Neural progenitor cell (in vitro differentiated cells): ENCODE measurements around the gene CRY2.

ENCODE experiments used
- CTCF ChIP-seq: fragments of 200-600 bp; sonication (generic); IDR thresholded peaks from 2 replicates; pipeline ENCODE4 v1.5.1; 2017; ENCODE audit warnings: antibody characterized with exemption, mild to moderate bottlenecking
- EZH2 ChIP-seq: fragments of 200-600 bp; sonication (generic); IDR thresholded peaks from 2 replicates; pipeline ENCODE4 v1.6.1; 2017; ENCODE audit warnings: antibody characterized with exemption, mild to moderate bottlenecking, moderate library complexity
- EZH2phosphoT487 ChIP-seq: fragments of 200-600 bp; sonication (generic); IDR thresholded peaks from 2 replicates; pipeline ENCODE4 v1.6.1; 2017; ENCODE audit warnings: antibody characterized with exemption

- TF ChIP-seq CTCF (no peak), EZH2 (no peak), EZH2phosphoT487 (no peak)
These were observed 55.4 kb downstream of the CRY2 start for GRCh38 chr11:45902452-45903380.
